ENCODE measurements around the gene TMEM167B. TPM values are rescaled to one million over a fixed set of nuclear protein-coding genes. Genes with fewer than 3 reads are reported as not detected.

Gene TMEM167B
- total and polyA plus RNA-seq, 2 of the 4 experiments (the other 2 are of a cell fraction), result 21.6 to 32.1 TPM

DNA sequence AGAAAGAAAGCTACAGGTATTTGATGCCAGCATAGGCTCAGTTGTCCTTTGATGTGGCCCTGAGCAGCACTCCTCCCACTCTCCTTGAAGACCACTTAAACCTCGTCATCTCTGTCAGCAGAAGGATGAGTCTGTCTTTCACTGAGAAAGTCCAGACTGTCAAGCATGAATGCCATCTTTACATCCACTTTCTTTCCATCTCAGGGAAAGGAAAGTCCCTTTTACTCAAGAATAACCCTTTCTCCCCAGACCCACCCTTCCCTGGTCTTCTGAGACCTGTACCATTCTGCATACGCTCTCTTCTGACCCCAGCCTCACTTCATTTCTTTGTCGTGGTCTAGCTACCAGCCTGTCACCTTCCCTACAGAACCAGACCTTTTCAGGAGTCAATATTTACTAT lies 19.3 kb downstream of the TMEM167B start:
- dilution Hi-C loops (cut with HindIII; ENCODE audit: low sequenced_read_pairs, unreplicated experiment), result no loop called here
- H3K36me3 ChIP-seq (ENCODE audit: control insufficient read depth, insufficient read depth, low read length), result no peaks in the 10 kb centered on the region
- no peak overlapping the region for H2BK15ac ChIP-seq (ENCODE audit: low read depth, low read length)
- H3K9me1 ChIP-seq (ENCODE audit: insufficient read depth, low read length), result no peaks in the 10 kb centered on the region
- ChIA-PET CTCF (no interaction called here), POLR2A (ENCODE audit: unreplicated experiment) (interaction anchor here (1.1 kb wide), 1 partner anchor 10 kb away, joined by 4 read pairs; no protein-coding TSS in a partner anchor)
- no peak overlapping the region for H4K5ac ChIP-seq (ENCODE audit: low read depth, low read length)
- H4K20me1 ChIP-seq (ENCODE audit: insufficient read depth, low read length), result no peaks in the 10 kb centered on the region; the same call in 1 of the 2 replicates
- H3K27ac ChIP-seq (ENCODE audit: insufficient read depth, low read length), result no peak overlapping the region
- ATAC-seq (ENCODE audit: low read depth) (no peak), DNase-seq (no peak)
- no peak overlapping the region for H3K14ac ChIP-seq (replicated peaks; ENCODE audit: low read depth, low read length)
- no peak for TF ChIP-seq POLR2A (IDR thresholded peaks at IDR 0.05; ENCODE audit: low read depth, low read length)
- no peak for TF ChIP-seq FOS (IDR thresholded peaks at IDR 0.05; ENCODE audit: low read depth, low read length)
- TF ChIP-seq RAD21 (IDR thresholded peaks at IDR 0.05; ENCODE audit: low read length), result no peak
- no peak for TF ChIP-seq SMC3 (IDR thresholded peaks at IDR 0.05; ENCODE audit: low read depth, low read length)
- no peak for TF ChIP-seq BHLHE40 (IDR thresholded peaks at IDR 0.05; ENCODE audit: low read depth, low read length)
- TF ChIP-seq, protein P1, sequence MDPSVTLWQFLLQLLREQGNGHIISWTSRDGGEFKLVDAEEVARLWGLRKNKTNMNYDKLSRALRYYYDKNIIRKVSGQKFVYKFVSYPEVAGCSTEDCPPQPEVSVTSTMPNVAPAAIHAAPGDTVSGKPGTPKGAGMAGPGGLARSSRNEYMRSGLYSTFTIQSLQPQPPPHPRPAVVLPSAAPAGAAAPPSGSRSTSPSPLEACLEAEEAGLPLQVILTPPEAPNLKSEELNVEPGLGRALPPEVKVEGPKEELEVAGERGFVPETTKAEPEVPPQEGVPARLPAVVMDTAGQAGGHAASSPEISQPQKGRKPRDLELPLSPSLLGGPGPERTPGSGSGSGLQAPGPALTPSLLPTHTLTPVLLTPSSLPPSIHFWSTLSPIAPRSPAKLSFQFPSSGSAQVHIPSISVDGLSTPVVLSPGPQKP (IDR thresholded peaks at IDR 0.05; ENCODE audit: borderline replicate concordance, low read depth, low read length), result no peak
- no peak for TF ChIP-seq NFE2L2 (IDR thresholded peaks at IDR 0.05; ENCODE audit: low read depth, low read length)
- TF ChIP-seq CHD1 (IDR thresholded peaks at IDR 0.05; ENCODE audit: low read depth, low read length), result no peak
- TF ChIP-seq, protein P2, sequence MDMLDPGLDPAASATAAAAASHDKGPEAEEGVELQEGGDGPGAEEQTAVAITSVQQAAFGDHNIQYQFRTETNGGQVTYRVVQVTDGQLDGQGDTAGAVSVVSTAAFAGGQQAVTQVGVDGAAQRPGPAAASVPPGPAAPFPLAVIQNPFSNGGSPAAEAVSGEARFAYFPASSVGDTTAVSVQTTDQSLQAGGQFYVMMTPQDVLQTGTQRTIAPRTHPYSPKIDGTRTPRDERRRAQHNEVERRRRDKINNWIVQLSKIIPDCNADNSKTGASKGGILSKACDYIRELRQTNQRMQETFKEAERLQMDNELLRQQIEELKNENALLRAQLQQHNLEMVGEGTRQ (IDR thresholded peaks at IDR 0.05; ENCODE audit: low read depth, low read length), result no peak
- no peak for TF ChIP-seq RFX5 (IDR thresholded peaks at IDR 0.05; ENCODE audit: low read depth, low read length)
- no peak overlapping the region for H2BK5ac ChIP-seq (ENCODE audit: low read depth, low read length, poor library complexity, severe bottlenecking)
- H3K56ac ChIP-seq (ENCODE audit: extremely low read depth, insufficient read depth, low read length), result no peak overlapping the region
- H3K79me1 ChIP-seq (ENCODE audit: low read depth in 1 of 2, low read length in 2 of 2), result 0 out of 4 replicates have a peak, but pooled peaks cover 0 to 5% of the 10 kb centered on the region in 2 experiments
- H3K4me3 ChIP-seq (ENCODE audit: insufficient read depth, low read depth, low read length), result no peak overlapping the region
- no peak overlapping the region for H2AK5ac ChIP-seq (ENCODE audit: low read depth, low read length)
- no peak overlapping the region for H3K4ac ChIP-seq (ENCODE audit: low read depth, low read length)
- H3K27me3 ChIP-seq (ENCODE audit: control insufficient read depth, insufficient read depth, low read length), result peaks cover 20% of the 10 kb centered on the region
- H3K4me1 ChIP-seq (ENCODE audit: control insufficient read depth, insufficient read depth, low read length), result peaks cover 2% of the 10 kb centered on the region; the same call in 1 of the 2 replicates
- intact Hi-C loops (cut with micrococcal nuclease), result loop anchor here (5.0 kb wide), 1 partner anchor 148 kb away; the partner anchor contains the start of gene CLCC1
- H2BK20ac ChIP-seq (ENCODE audit: low read depth, low read length), result no peak overlapping the region
- no peak overlapping the region for H2AFZ ChIP-seq (replicated peaks; ENCODE audit: low read length, poor library complexity)
- 40% methylated on average over 1 of the region's 3 CpGs; no CpG with 5 or more reads in 1 of the 2 experiments for WGBS, 2 experiments (ENCODE audit: extremely low coverage in 2 of 2, insufficient read length in 1 of 2)
- H3K4me2 ChIP-seq (ENCODE audit: low read depth, low read length), result no peak overlapping the region
- no peak overlapping the region for H2BK120ac ChIP-seq (ENCODE audit: low read depth, low read length)
- no peak overlapping the region for H3K9ac ChIP-seq (ENCODE audit: low read depth, low read length)
- H4K8ac ChIP-seq (ENCODE audit: low read depth in 2 of 2, low read length in 2 of 2), result no peak overlapping the region
- H3K18ac ChIP-seq (ENCODE audit: low read depth, low read length), result no peak overlapping the region
- H4K91ac ChIP-seq (ENCODE audit: insufficient read depth, low read depth, low read length), result no peak overlapping the region
- no peaks in the 10 kb centered on the region for H3K9me3 ChIP-seq (ENCODE audit: control insufficient read depth, insufficient read depth, low read length)
- in situ Hi-C loops (cut with MboI; ENCODE audit: low sequenced_read_pairs), result no loop called here
- no peak overlapping the region for H3K23ac ChIP-seq (ENCODE audit: low read depth, low read length)
- no TSS peak for BruUV-seq (replicated peaks)
- no peak overlapping the region for H2AK9ac ChIP-seq (replicated peaks; ENCODE audit: low read depth, low read length, poor library complexity)
